ENCODE measurements around the gene LSAMP.

- TF ChIP-seq, protein P1, sequence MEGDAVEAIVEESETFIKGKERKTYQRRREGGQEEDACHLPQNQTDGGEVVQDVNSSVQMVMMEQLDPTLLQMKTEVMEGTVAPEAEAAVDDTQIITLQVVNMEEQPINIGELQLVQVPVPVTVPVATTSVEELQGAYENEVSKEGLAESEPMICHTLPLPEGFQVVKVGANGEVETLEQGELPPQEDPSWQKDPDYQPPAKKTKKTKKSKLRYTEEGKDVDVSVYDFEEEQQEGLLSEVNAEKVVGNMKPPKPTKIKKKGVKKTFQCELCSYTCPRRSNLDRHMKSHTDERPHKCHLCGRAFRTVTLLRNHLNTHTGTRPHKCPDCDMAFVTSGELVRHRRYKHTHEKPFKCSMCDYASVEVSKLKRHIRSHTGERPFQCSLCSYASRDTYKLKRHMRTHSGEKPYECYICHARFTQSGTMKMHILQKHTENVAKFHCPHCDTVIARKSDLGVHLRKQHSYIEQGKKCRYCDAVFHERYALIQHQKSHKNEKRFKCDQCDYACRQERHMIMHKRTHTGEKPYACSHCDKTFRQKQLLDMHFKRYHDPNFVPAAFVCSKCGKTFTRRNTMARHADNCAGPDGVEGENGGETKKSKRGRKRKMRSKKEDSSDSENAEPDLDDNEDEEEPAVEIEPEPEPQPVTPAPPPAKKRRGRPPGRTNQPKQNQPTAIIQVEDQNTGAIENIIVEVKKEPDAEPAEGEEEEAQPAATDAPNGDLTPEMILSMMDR (conservative IDR thresholded peaks at IDR 0.05; ENCODE audit: low read length), result no peak
- no peak for TF ChIP-seq EZH2phosphoT487 (IDR thresholded peaks at IDR 0.05; ENCODE audit: borderline replicate concordance)
These were observed 660.3 kb downstream of the LSAMP start for GRCh38 chr3:115784739-115785536.
